Liver (tissue), 9 donors: ENCODE measurements around the gene MS4A8. TPM values are rescaled to one million over a fixed set of nuclear protein-coding genes. Genes with fewer than 3 reads are reported as not detected.

ENCODE experiments used
- DNase-seq: peaks from one replicate; pipeline ENCODE4 v3.0.0-alpha.2; 2017; ENCODE audit warnings: low spot score
- H3K27ac ChIP-seq, 2 donors: one replicate each; pipeline ENCODE4 v1.7.0; 2013; ENCODE audit warnings: inconsistent platforms in 2 of 2, low read length in 2 of 2, control low read depth in 1 of 2, low read depth in 1 of 2, mild to moderate bottlenecking in 1 of 2
- H3K27me3 ChIP-seq, 4 donors: one replicate each; pipeline versions ENCODE4 v1.6.1 to v1.7.0; 2013; ENCODE audit warnings: low read length in 3 of 4, inconsistent platforms in 1 of 4, mild to moderate bottlenecking in 1 of 4, moderate library complexity in 1 of 4; ENCODE audit not compliant: control insufficient read depth in 4 of 4, insufficient read depth in 4 of 4
- H3K36me3 ChIP-seq, 4 donors: one replicate each; pipeline versions ENCODE4 v1.6.1 to v1.7.0; 2013; ENCODE audit warnings: low read length in 3 of 4, mild to moderate bottlenecking in 3 of 4, low read depth in 1 of 4, moderate library complexity in 1 of 4; ENCODE audit not compliant: control insufficient read depth in 4 of 4, insufficient read depth in 3 of 4
- H3K4me1 ChIP-seq, 4 donors: one replicate each; pipeline versions ENCODE4 v1.6.1 to v1.7.0; 2013; ENCODE audit warnings: low read length in 3 of 4, mild to moderate bottlenecking in 3 of 4, moderate library complexity in 1 of 4; ENCODE audit not compliant: control insufficient read depth in 4 of 4, insufficient read depth in 4 of 4
- H3K4me3 ChIP-seq, 3 donors: one replicate each; pipeline versions ENCODE4 v1.6.1 to v1.7.0; 2013; ENCODE audit warnings: low read length in 3 of 3, control low read depth in 1 of 3, low read depth in 1 of 3, mild to moderate bottlenecking in 1 of 3
- H3K9ac ChIP-seq, 2 donors: one replicate each; pipeline ENCODE4 v1.7.0; 2013; ENCODE audit warnings: low read length in 2 of 2, mild to moderate bottlenecking in 2 of 2, moderate library complexity in 2 of 2, control low read depth in 1 of 2, low read depth in 1 of 2
- H3K9me3 ChIP-seq, 4 donors: one replicate each; pipeline versions ENCODE4 v1.6.1 to v1.7.0; 2013; ENCODE audit warnings: low read length in 3 of 4; ENCODE audit not compliant: control insufficient read depth in 4 of 4
- EGR1 ChIP-seq, 2 donors: IDR thresholded peaks; 2 replicates each; pipeline ENCODE4 v1.6.1; 2016 to 2018; ENCODE audit warnings: antibody characterized with exemption in 2 of 2, low read depth in 2 of 2
- FOXA1 ChIP-seq: IDR thresholded peaks from 2 replicates; pipeline ENCODE4 v1.6.1; 2016; ENCODE audit warnings: antibody characterized with exemption
- FOXA2 ChIP-seq: IDR thresholded peaks from 2 replicates; pipeline ENCODE4 v1.6.1; 2016; ENCODE audit warnings: antibody characterized with exemption
- GABPA ChIP-seq, 2 donors: IDR thresholded peaks in 1 of 2; conservative IDR thresholded peaks in 1 of 2; 2 replicates each; pipeline ENCODE4 v1.6.1; 2016; ENCODE audit warnings: antibody characterized with exemption in 2 of 2, mild to moderate bottlenecking in 1 of 2, moderate library complexity in 1 of 2
- HNF4A ChIP-seq, 2 donors: conservative IDR thresholded peaks; 2 replicates each; pipeline ENCODE4 v1.6.1; 2016; ENCODE audit warnings: antibody characterized with exemption in 2 of 2, mild to moderate bottlenecking in 2 of 2
- HNF4G ChIP-seq: IDR thresholded peaks from 2 replicates; pipeline ENCODE4 v1.6.1; 2016; ENCODE audit warnings: antibody characterized with exemption
- NR2F2 ChIP-seq: IDR thresholded peaks from 2 replicates; pipeline ENCODE4 v1.6.1; 2016; ENCODE audit warnings: antibody characterized with exemption
- RAD21 ChIP-seq, 2 donors: IDR thresholded peaks; 2 replicates each; pipeline ENCODE4 v1.6.1; 2016; ENCODE audit warnings: antibody characterized with exemption in 2 of 2, mild to moderate bottlenecking in 2 of 2
- REST ChIP-seq: IDR thresholded peaks from 2 replicates; pipeline ENCODE4 v1.6.1; 2016; ENCODE audit warnings: antibody characterized with exemption, mild to moderate bottlenecking
- RXRA ChIP-seq, 2 donors: IDR thresholded peaks; 2 replicates each; pipeline ENCODE4 v1.6.1; 2017 to 2018; ENCODE audit warnings: antibody characterized with exemption in 2 of 2, mild to moderate bottlenecking in 1 of 2
- SP1 ChIP-seq: IDR thresholded peaks from 2 replicates; pipeline ENCODE4 v1.6.1; 2018; ENCODE audit warnings: antibody characterized with exemption, mild to moderate bottlenecking
- TAF1 ChIP-seq: conservative IDR thresholded peaks from 2 replicates; pipeline ENCODE4 v1.6.1; 2016; ENCODE audit warnings: antibody characterized with exemption, mild to moderate bottlenecking
- YY1 ChIP-seq: IDR thresholded peaks from 2 replicates; pipeline ENCODE4 v1.6.1; 2016; ENCODE audit warnings: antibody characterized with exemption, mild to moderate bottlenecking
- ZBTB33 ChIP-seq: IDR thresholded peaks from 2 replicates; pipeline ENCODE4 v1.6.1; 2016; ENCODE audit warnings: antibody characterized with exemption
- whole genome bisulfite sequencing: extraction: QIAGEN DNeasy Blood & Tissue Kit; methylation state at CpG from one replicate; pipeline ENCODE4 v1.1.7; 2013; 5-methylcytosine and 5-hydroxymethylcytosine counted together
- polyA plus RNA-seq, 2 donors: library from polyadenylated mRNA; stranded (reverse) in 1 of 2; unstranded in 1 of 2; fragments of 200-250 nt in 1 of 2; fragments of >200 nt in 1 of 2; fragmentation: Nextera tagmentation in 1 of 2; extraction: Ambion mirVana in 1 of 2; gene quantifications; one replicate each; pipeline versions ENCODE4 v1.2.1 to v1.2.3, GENCODE V29; 2013 to 2015
- total RNA-seq, 2 donors: library from RNA; depleted of rRNA; stranded (reverse); fragments of >200 nt; gene quantifications; one replicate each; pipeline ENCODE4 v1.2.3, GENCODE V29; 2014
- TF ChIP-seq, protein P1 (sequence below): fragments of 150-350 bp; IDR thresholded peaks from 2 replicates; pipeline ENCODE4 v1.5.1; 2017; ENCODE audit warnings: improper control_type of control experiment, low read depth, low read length; ENCODE audit not compliant: missing input control
- TF ChIP-seq, protein P2 (sequence below): IDR thresholded peaks from 2 replicates; pipeline ENCODE4 v1.6.1; 2016; ENCODE audit warnings: antibody characterized with exemption
- donor health status: healthy.
- donor health status: healthy.
- donor health status: healthy.
- donor health status: healthy.
- donor health status: healthy.

MS4A8 gene
- total and polyA plus RNA-seq, 4 donors, result 0.08 TPM; not detected in 3

- 86% methylated on average over 5 of the region's 5 CpGs for WGBS
- H3K9ac ChIP-seq, result no peak overlapping the region
- H3K27ac ChIP-seq, result no peak overlapping the region
- peaks cover 0 to 11% (median 9%) of the 10 kb centered on the region in 4 donors for H3K9me3 ChIP-seq
- peak overlapping the region in 1 of 3 donors; percentile 7 for H3K4me3 ChIP-seq
- H3K27me3 ChIP-seq, result no peaks in the 10 kb centered on the region
- DNase-seq, result no peak
- H3K36me3 ChIP-seq, result no peaks in the 10 kb centered on the region
- no peaks in the 10 kb centered on the region for H3K4me1 ChIP-seq
- TF ChIP-seq REST, result no peak
- TF ChIP-seq, protein P1, sequence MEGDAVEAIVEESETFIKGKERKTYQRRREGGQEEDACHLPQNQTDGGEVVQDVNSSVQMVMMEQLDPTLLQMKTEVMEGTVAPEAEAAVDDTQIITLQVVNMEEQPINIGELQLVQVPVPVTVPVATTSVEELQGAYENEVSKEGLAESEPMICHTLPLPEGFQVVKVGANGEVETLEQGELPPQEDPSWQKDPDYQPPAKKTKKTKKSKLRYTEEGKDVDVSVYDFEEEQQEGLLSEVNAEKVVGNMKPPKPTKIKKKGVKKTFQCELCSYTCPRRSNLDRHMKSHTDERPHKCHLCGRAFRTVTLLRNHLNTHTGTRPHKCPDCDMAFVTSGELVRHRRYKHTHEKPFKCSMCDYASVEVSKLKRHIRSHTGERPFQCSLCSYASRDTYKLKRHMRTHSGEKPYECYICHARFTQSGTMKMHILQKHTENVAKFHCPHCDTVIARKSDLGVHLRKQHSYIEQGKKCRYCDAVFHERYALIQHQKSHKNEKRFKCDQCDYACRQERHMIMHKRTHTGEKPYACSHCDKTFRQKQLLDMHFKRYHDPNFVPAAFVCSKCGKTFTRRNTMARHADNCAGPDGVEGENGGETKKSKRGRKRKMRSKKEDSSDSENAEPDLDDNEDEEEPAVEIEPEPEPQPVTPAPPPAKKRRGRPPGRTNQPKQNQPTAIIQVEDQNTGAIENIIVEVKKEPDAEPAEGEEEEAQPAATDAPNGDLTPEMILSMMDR, result no peak
- TF ChIP-seq YY1, result no peak
- no peak for TF ChIP-seq SP1
- no peak for TF ChIP-seq FOXA1
- TF ChIP-seq, protein P2, sequence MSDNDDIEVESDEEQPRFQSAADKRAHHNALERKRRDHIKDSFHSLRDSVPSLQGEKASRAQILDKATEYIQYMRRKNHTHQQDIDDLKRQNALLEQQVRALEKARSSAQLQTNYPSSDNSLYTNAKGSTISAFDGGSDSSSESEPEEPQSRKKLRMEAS, result no peak
- no peak for TF ChIP-seq EGR1 (IDR thresholded peaks at IDR 0.05; ENCODE audit: low read depth in 2 of 2)
- no peak for TF ChIP-seq HNF4G
- TF ChIP-seq HNF4A (conservative IDR thresholded peaks at IDR 0.05), result no peak
- no peak for TF ChIP-seq TAF1
- no peak for TF ChIP-seq RAD21 (IDR thresholded peaks at IDR 0.05)
- TF ChIP-seq GABPA (IDR thresholded peaks at IDR 0.05 in 1 of 2, conservative IDR thresholded peaks at IDR 0.05 in 1 of 2), result no peak
- TF ChIP-seq ZBTB33, result no peak
- TF ChIP-seq RXRA (IDR thresholded peaks at IDR 0.05), result no peak
- TF ChIP-seq FOXA2, result no peak
- no peak for TF ChIP-seq NR2F2
These were observed 18.5 kb downstream of the MS4A8 start for GRCh38 chr11:60717956-60718355.
